ENCODE measurements around the gene TDRD10. TPM values are rescaled to one million over a fixed set of nuclear protein-coding genes. Genes with fewer than 3 reads are reported as not detected.

Gene TDRD10
- total and polyA plus RNA-seq, 2 of the 8 experiments (the other 6 are each of a cell fraction or from before 2014, with no cell fraction given): 0.15 to 0.27 TPM

GRCh38 chr1:154559466-154560044 is 57.5 kb downstream of the TDRD10 start (continued):
- TF ChIP-seq ZNF274 (IDR thresholded peaks at IDR 0.05; ENCODE audit: borderline replicate concordance, extremely low read depth, low read length) (no peak), NANOG (IDR thresholded peaks at IDR 0.05; ENCODE audit: insufficient read depth, low read depth, low read length, poor library complexity, severe bottlenecking) (no peak), RBBP5 (IDR thresholded peaks at IDR 0.05; ENCODE audit: borderline replicate concordance, low read depth, low read length) (no peak), TEAD4 (IDR thresholded peaks at IDR 0.05; ENCODE audit: low read depth, low read length) (no peak), CBX5 (IDR thresholded peaks at IDR 0.05; ENCODE audit: low read depth, low read length) (no peak), BACH1 (IDR thresholded peaks at IDR 0.05; ENCODE audit: low read length) (no peak), FOSL1 (IDR thresholded peaks at IDR 0.05; ENCODE audit: insufficient read depth, low read depth, low read length) (no peak), CEBPB (IDR thresholded peaks at IDR 0.05; ENCODE audit: low read depth, low read length) (no peak), KDM4A (IDR thresholded peaks at IDR 0.05; ENCODE audit: low read depth, low read length, severe bottlenecking) (no peak)

Data from H1 (cell line).